ENCODE measurements around the gene SFXN4.

The SFXN4 gene

GRCh38 chr10:119125942-119126341, 39.6 kb downstream of the SFXN4 start:
- peaks cover 41% of the 10 kb centered on the region for H3K36me3 ChIP-seq (ENCODE audit: control insufficient read depth, low read length)

DNA sequence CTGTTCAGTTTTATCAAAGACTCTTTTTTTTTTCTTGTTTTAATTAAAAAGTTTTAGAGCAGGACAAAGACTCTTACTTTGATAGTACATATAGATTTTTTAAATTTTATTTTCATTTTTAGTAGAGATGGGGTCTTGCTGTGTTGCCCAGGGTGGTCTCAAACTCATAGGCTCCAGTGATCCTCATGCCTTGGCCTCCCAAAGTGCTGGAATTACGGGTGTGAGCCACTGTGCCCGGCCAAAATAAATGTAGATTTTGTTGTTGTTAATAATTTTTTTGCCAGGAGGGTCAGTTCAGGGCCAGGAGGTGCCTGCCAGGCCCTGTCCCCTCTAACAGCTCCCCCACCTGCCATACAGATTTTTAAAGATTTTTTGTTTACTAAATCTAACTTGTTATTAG, 44.6 kb downstream of the SFXN4 start:
- no peaks in the 10 kb centered on the region for H3K27me3 ChIP-seq (ENCODE audit: control insufficient read depth, low read length)
- TF ChIP-seq, protein P1, sequence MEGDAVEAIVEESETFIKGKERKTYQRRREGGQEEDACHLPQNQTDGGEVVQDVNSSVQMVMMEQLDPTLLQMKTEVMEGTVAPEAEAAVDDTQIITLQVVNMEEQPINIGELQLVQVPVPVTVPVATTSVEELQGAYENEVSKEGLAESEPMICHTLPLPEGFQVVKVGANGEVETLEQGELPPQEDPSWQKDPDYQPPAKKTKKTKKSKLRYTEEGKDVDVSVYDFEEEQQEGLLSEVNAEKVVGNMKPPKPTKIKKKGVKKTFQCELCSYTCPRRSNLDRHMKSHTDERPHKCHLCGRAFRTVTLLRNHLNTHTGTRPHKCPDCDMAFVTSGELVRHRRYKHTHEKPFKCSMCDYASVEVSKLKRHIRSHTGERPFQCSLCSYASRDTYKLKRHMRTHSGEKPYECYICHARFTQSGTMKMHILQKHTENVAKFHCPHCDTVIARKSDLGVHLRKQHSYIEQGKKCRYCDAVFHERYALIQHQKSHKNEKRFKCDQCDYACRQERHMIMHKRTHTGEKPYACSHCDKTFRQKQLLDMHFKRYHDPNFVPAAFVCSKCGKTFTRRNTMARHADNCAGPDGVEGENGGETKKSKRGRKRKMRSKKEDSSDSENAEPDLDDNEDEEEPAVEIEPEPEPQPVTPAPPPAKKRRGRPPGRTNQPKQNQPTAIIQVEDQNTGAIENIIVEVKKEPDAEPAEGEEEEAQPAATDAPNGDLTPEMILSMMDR (IDR thresholded peaks at IDR 0.05; ENCODE audit: low read depth, low read length, poor library complexity, severe bottlenecking), result no peak
- no peak for TF ChIP-seq EZH2phosphoT487 (IDR thresholded peaks at IDR 0.05; ENCODE audit: borderline replicate concordance, low read length)
- H3K79me2 ChIP-seq (ENCODE audit: control insufficient read depth, low read length), result no peaks in the 10 kb centered on the region
- H3K36me3 ChIP-seq (ENCODE audit: control insufficient read depth, low read length), result peaks cover 33% of the 10 kb centered on the region
- no peaks in the 10 kb centered on the region for H3F3A ChIP-seq (ENCODE audit: control insufficient read depth, insufficient read depth)
- H3K9me2 ChIP-seq (replicated peaks; ENCODE audit: control insufficient read depth, low read length), result no peaks in the 10 kb centered on the region
- H3K4me2 ChIP-seq (ENCODE audit: low read length), result peak overlapping the region; percentile 33; the same call in 1 of the 2 replicates
- no peak overlapping the region for H3K27ac ChIP-seq (ENCODE audit: low read depth, low read length)
- H3K4me3 ChIP-seq (ENCODE audit: low read length), result no peak overlapping the region
- H4K20me1 ChIP-seq (ENCODE audit: control insufficient read depth, insufficient read depth, low read depth, low read length), result no peaks in the 10 kb centered on the region
- H3K4me1 ChIP-seq (ENCODE audit: control insufficient read depth, low read length), result peaks cover 17% of the 10 kb centered on the region
- no peaks in the 10 kb centered on the region for H3K9me3 ChIP-seq (ENCODE audit: control insufficient read depth, insufficient read depth, low read length)

More at GRCh38 chr10:119125942-119126341, 39.6 kb downstream of the SFXN4 start:
- Histone ChIP-seq H3K9me2 (replicated peaks; ENCODE audit: control insufficient read depth, low read length) (no peaks in the 10 kb centered on the region), H3K79me2 (ENCODE audit: control insufficient read depth, low read length) (no peaks in the 10 kb centered on the region), H3K4me2 (ENCODE audit: low read length) (no peak overlapping the region), H3K9me3 (ENCODE audit: control insufficient read depth, insufficient read depth, low read length) (no peaks in the 10 kb centered on the region), H3K27me3 (ENCODE audit: control insufficient read depth, low read length) (no peaks in the 10 kb centered on the region), H4K20me1 (ENCODE audit: control insufficient read depth, insufficient read depth, low read depth, low read length) (no peaks in the 10 kb centered on the region), H3K27ac (ENCODE audit: low read depth, low read length) (no peak overlapping the region), H3F3A (ENCODE audit: control insufficient read depth, insufficient read depth) (no peaks in the 10 kb centered on the region), H3K4me3 (ENCODE audit: low read length) (no peak overlapping the region), H3K4me1 (ENCODE audit: control insufficient read depth, low read length) (peaks cover 7% of the 10 kb centered on the region)
- TF ChIP-seq, protein P1 (IDR thresholded peaks at IDR 0.05; ENCODE audit: low read depth, low read length, poor library complexity, severe bottlenecking), result no peak
- TF ChIP-seq EZH2phosphoT487 (IDR thresholded peaks at IDR 0.05; ENCODE audit: borderline replicate concordance, low read length), result no peak

GRCh38 chr10:119120413-119120867, 45.1 kb downstream of the SFXN4 start:
- Histone ChIP-seq H3K9me2 (replicated peaks; ENCODE audit: control insufficient read depth, low read length) (no peaks in the 10 kb centered on the region), H3K4me2 (ENCODE audit: low read length) (peak overlapping the region; percentile 33), H3K4me1 (ENCODE audit: control insufficient read depth, low read length) (peaks cover 17% of the 10 kb centered on the region), H3K27me3 (ENCODE audit: control insufficient read depth, low read length) (no peaks in the 10 kb centered on the region), H3K36me3 (ENCODE audit: control insufficient read depth, low read length) (peaks cover 31% of the 10 kb centered on the region), H3K27ac (ENCODE audit: low read depth, low read length) (no peak overlapping the region), H3K79me2 (ENCODE audit: control insufficient read depth, low read length) (no peaks in the 10 kb centered on the region), H3K9me3 (ENCODE audit: control insufficient read depth, insufficient read depth, low read length) (no peaks in the 10 kb centered on the region), H4K20me1 (ENCODE audit: control insufficient read depth, insufficient read depth, low read depth, low read length) (no peaks in the 10 kb centered on the region), H3K4me3 (ENCODE audit: low read length) (peak overlapping the region; percentile 12; the same call in 1 of the 2 replicates), H3F3A (ENCODE audit: control insufficient read depth, insufficient read depth) (no peaks in the 10 kb centered on the region)
- TF ChIP-seq, protein P1 (IDR thresholded peaks at IDR 0.05; ENCODE audit: low read depth, low read length, poor library complexity, severe bottlenecking), result no peak
- TF ChIP-seq EZH2phosphoT487 (IDR thresholded peaks at IDR 0.05; ENCODE audit: borderline replicate concordance, low read length), result no peak

Data from DOHH2 (cell line).